ENCODE results near the gene TNK2.

Gene TNK2

DNA sequence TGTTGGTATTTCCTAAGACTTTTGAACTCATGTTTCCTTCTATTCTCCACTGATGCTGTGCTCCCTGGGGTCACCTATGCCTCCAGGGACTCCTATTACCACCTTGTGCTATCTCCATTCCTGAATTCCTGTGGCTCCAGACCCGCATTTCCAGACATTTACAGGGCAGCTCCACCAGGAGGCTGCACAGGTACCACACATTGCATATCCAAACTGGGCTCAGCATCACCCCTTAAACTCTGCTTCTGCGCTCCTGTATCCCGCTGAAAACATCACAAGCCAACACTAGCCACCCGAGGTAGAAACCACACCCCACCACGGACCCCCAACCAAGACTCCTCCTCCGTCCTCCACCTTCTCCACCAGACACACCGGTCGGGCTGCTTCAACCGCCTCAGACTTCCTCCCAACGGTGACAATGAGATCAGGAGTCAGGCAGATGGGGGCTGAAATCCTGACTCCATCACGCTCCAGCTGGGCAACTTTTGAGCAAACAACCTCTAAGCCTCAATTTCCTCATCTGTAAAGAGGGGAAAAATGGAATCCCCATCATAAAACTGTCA, 10.4 kb downstream of the TNK2 start:
- DNase-seq, result no peak

- DNase-seq, result no peak
These were observed 11.1 kb downstream of the TNK2 start for GRCh38 chr3:195897081-195897852.

GRCh38 chr3:195896361-195897080, 11.8 kb downstream of the TNK2 start:
- no peak for DNase-seq

GRCh38 chr3:195895861-195896360, 12.4 kb downstream of the TNK2 start:
- DNase-seq, result peak; percentile 77

- peak; percentile 71 for DNase-seq
These were observed 13.1 kb downstream of the TNK2 start for GRCh38 chr3:195895078-195895860.

GRCh38 chr3:195893916-195894465, 14.4 kb downstream of the TNK2 start:
- no peak for DNase-seq

DNA sequence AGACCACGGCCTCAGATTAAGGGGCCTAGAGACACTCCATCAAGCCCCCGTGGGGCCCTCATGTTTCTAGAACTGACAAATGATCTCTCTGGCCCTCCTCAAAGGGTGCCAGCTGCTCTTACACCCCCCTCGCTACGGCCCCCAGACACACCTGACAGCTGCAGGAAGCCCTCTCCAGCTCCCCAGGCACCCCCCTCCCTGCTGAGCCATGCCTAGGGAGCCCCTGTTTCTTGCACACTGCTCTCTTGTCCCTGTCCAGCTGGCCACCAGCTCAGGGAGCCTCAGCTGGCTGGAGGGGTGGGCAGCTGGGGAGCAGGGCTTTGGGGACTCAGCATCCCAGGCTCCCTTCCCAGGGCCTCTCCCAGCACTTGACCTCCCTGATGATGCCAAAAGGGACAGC, 14.8 kb downstream of the TNK2 start:
- DNase-seq, result no peak

DNA sequence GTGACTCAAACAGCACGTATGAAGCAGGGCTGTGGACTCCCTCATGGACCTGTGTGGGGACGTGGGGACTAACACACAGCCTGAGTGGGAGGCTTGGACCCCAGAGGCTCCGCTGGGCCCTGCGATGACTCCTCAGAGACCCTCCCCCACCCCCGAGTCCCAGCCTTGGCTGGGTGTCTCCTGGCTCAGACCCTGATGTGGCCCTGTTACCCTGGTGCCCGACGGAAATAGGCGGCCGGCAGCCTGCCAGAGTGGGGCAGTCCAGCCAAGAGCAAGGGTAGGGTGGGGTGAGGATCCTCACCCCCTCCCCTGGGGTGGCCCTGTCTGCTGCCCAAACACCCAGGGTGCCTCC, 15.3 kb downstream of the TNK2 start:
- no peak for DNase-seq

GRCh38 chr3:195892105-195893043, 16.0 kb downstream of the TNK2 start:
- no peak for DNase-seq

GRCh38 chr3:195891431-195892104, 16.8 kb downstream of the TNK2 start:
- no peak for DNase-seq

DNA sequence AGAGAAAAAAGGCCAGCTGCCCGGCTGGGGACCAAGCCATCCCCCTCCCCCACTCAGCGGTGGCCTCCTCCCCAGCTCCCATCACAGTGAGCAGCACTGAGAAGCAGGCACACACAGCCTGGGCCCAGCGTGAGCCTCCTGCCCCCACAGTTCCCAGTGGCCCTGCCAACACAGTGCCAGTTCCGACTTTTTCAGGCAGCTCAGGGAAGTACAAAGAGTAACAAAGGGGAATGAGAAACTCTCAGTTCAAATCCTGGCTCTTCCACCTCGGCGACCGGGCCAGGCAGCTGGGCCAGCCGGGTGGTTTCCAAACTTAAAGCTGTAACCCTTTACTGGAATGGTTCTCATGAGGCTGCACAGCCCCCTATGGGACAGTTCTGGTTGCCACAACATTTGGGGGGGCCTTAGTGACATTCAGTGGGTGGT, 18.5 kb downstream of the TNK2 start:
- no peak for DNase-seq

DNA sequence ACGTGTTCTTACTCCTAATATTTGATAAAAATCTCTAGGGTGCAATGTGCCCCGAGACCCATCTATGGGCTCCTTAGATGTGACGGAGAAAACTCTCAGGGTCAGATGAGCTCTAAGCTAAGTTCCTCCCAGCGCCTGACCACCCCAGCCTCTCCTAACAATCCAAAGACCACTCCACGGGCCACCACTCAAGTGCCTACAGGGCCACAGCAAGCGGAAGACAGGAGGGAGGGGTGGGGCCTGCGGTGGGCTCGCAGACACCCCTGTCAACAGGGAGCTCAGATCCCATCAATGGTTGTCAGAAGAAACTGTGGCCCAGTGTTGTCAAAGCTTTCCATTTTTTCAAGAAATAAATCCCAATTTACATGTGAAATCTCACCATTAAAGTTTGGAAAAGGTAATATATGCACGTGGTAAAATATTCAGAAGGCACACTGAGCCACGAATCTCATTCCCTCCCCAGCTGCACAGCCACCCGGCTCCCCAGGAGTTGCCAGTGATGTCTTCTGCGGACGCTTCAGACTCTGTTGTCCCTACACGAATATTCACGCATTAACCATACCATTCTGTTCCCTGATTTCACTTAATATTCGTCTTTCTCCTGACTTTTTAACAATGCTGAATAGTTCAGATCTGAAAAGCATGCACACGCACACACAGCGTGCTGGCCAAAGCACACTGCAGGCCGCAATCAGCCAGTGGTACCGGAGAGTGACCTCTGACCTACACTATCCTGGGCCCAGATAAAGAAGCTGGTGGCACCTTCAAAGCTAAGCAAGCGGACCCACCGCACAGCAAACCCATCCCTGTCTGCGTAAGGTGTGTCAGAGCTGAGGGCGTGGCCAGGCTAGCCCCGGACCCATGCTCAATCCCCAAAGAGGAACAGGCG, 19.1 kb downstream of the TNK2 start:
- no peak for DNase-seq

GRCh38 chr3:195888311-195888761, 20.0 kb downstream of the TNK2 start:
- DNase-seq, result no peak

GRCh38 chr3:195887670-195888069, 20.7 kb downstream of the TNK2 start:
- no peak for DNase-seq

DNA sequence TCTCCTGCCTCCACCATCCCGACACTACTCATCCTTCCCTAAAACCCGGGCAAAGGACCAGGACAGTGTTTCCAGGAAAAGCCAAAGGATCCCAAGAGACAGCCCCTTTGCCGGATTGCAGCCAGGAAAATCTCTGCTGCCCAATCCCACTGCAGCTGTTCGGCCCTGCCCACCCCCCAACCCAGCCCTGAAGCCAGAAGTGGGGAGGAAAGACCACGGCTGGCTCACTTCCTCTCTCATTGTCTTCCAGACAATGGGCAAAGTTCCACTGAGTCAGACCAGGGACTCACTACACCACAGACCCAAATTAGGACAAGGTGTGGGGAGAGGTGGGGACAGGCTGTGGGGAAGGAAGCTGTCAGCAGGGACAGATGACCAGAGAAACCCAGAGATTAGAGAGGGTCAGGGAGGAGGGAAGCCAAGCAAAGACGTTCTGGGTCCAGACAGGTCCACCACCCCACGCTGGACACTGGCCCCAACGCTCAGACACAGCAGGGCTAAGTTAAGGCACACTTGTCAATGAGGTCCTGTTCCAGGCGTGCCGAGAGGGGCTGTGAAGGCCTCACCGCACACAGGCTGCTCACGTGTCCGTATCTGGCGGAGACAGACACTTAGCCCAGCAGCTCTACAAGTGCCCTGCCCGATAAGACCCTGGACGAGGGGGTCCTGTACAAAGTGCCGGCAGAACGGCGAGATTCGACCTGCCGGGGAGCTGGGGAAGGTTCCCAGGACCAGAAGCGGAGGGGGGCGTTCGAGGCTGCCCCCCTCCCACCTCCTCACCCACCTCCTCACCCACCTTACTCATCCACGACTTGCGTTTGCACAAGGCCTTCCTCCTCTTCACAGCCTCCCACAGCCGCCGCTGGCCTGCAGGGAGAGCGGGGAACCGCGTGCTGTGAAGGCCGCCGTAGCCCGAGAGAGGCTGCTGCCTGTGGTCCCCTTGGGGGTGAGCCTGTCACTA, 21.9 kb downstream of the TNK2 start:
- DNase-seq, result no peak

GRCh38 chr3:195885036-195885891, 23.1 kb downstream of the TNK2 start:
- no peak for DNase-seq

- no peak for DNase-seq
These were observed 23.7 kb downstream of the TNK2 start for GRCh38 chr3:195884691-195885035.

DNA sequence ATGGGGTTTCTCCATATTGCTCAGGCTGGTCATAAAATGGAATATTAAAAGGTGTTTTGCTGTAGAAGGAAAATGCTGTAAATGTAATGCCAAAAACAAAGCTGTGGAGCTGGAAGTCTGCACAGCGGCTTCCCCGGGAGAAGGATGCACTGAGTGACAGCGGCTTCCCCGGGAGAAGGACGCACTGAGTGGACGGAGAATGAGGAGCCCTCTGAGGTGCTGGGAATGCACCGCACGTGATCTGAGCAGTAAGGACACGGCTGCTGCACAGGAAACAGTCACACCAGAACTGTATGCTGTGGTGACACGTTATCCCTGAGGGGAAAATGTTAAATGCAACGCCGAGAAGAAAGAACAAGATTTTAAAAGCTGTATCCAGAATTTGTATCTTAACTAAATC, 24.6 kb downstream of the TNK2 start:
- no peak for DNase-seq
